ENCODE data around the gene CPA5. TPM values are rescaled to one million over a fixed set of nuclear protein-coding genes. Genes with fewer than 3 reads are reported as not detected.

The CPA5 gene
- total and polyA plus RNA-seq, 2 experiments from 2014 or later = not detected

DNA sequence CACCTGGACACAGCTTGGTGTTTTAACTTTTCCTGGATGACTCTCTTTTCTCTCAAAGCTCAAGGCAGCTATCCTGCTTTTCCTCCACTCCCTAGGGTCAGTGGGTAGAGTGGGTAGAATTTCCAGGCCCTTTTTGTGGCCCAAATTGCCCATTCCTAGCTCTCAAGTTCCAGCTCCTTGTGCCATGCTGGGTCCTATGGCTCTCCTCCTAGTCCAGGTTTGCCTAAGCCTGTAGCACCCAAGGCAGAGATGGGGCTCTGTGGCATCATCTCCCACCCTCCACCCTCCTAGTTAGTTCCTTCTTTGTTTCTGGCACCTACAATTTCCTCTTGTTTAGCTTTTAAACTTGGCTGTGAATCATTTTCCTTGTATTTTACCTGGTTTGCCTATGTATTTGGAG is 42.0 kb upstream of the CPA5 start:
- Histone ChIP-seq H4K20me1 (replicated peaks; ENCODE audit: insufficient read depth) (no peaks in the 10 kb centered on the region), H2AFZ (no peak overlapping the region), H3K27me3 (ENCODE audit: insufficient read depth) (no peaks in the 10 kb centered on the region), H3K4me2 (no peak overlapping the region), H3K79me2 (replicated peaks; ENCODE audit: insufficient read depth) (no peaks in the 10 kb centered on the region), H3K4me1 (ENCODE audit: insufficient read depth) (no peaks in the 10 kb centered on the region), H3K36me3 (ENCODE audit: insufficient read depth) (no peaks in the 10 kb centered on the region), H3K4me3 (no peak overlapping the region), H3F3A (replicated peaks; ENCODE audit: low read depth) (no peaks in the 10 kb centered on the region), H3K9me2 (ENCODE audit: insufficient read depth) (no peaks in the 10 kb centered on the region), H3K27ac (ENCODE audit: low read depth) (no peak overlapping the region)
- H3K27me3 Mint-ChIP-seq (ENCODE audit: insufficient read depth, low read depth, poor library complexity) = peaks cover 12% of the 10 kb centered on the region
- H3K4me3 Mint-ChIP-seq = no peak overlapping the region
- H3K27ac Mint-ChIP-seq = no peak overlapping the region
- no peaks in the 10 kb centered on the region for H3K36me3 Mint-ChIP-seq (ENCODE audit: low read depth)
- TF ChIP-seq CREB1 (CRISPR knock-in tag; IDR thresholded peaks at IDR 0.05; ENCODE audit: low read depth) = no peak
- TF ChIP-seq, protein P1, sequence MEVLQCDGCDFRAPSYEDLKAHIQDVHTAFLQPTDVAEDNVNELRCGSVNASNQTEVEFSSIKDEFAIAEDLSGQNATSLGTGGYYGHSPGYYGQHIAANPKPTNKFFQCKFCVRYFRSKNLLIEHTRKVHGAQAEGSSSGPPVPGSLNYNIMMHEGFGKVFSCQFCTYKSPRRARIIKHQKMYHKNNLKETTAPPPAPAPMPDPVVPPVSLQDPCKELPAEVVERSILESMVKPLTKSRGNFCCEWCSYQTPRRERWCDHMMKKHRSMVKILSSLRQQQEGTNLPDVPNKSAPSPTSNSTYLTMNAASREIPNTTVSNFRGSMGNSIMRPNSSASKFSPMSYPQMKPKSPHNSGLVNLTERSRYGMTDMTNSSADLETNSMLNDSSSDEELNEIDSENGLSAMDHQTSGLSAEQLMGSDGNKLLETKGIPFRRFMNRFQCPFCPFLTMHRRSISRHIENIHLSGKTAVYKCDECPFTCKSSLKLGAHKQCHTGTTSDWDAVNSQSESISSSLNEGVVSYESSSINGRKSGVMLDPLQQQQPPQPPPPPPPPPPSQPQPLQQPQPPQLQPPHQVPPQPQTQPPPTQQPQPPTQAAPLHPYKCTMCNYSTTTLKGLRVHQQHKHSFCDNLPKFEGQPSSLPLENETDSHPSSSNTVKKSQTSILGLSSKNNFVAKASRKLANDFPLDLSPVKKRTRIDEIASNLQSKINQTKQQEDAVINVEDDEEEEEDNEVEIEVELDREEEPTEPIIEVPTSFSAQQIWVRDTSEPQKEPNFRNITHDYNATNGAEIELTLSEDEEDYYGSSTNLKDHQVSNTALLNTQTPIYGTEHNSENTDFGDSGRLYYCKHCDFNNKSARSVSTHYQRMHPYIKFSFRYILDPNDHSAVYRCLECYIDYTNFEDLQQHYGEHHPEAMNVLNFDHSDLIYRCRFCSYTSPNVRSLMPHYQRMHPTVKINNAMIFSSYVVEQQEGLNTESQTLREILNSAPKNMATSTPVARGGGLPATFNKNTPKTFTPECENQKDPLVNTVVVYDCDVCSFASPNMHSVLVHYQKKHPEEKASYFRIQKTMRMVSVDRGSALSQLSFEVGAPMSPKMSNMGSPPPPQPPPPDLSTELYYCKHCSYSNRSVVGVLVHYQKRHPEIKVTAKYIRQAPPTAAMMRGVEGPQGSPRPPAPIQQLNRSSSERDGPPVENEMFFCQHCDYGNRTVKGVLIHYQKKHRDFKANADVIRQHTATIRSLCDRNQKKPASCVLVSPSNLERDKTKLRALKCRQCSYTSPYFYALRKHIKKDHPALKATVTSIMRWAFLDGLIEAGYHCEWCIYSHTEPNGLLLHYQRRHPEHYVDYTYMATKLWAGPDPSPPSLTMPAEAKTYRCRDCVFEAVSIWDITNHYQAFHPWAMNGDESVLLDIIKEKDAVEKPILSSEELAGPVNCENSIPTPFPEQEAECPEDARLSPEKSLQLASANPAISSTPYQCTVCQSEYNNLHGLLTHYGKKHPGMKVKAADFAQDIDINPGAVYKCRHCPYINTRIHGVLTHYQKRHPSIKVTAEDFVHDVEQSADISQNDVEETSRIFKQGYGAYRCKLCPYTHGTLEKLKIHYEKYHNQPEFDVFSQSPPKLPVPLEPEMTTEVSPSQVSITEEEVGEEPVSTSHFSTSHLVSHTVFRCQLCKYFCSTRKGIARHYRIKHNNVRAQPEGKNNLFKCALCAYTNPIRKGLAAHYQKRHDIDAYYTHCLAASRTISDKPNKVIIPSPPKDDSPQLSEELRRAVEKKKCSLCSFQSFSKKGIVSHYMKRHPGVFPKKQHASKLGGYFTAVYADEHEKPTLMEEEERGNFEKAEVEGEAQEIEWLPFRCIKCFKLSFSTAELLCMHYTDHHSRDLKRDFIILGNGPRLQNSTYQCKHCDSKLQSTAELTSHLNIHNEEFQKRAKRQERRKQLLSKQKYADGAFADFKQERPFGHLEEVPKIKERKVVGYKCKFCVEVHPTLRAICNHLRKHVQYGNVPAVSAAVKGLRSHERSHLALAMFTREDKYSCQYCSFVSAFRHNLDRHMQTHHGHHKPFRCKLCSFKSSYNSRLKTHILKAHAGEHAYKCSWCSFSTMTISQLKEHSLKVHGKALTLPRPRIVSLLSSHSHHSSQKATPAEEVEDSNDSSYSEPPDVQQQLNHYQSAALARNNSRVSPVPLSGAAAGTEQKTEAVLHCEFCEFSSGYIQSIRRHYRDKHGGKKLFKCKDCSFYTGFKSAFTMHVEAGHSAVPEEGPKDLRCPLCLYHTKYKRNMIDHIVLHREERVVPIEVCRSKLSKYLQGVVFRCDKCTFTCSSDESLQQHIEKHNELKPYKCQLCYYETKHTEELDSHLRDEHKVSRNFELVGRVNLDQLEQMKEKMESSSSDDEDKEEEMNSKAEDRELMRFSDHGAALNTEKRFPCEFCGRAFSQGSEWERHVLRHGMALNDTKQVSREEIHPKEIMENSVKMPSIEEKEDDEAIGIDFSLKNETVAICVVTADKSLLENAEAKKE (CRISPR knock-in tag; IDR thresholded peaks at IDR 0.05) = no peak
- TF ChIP-seq, protein P2, sequence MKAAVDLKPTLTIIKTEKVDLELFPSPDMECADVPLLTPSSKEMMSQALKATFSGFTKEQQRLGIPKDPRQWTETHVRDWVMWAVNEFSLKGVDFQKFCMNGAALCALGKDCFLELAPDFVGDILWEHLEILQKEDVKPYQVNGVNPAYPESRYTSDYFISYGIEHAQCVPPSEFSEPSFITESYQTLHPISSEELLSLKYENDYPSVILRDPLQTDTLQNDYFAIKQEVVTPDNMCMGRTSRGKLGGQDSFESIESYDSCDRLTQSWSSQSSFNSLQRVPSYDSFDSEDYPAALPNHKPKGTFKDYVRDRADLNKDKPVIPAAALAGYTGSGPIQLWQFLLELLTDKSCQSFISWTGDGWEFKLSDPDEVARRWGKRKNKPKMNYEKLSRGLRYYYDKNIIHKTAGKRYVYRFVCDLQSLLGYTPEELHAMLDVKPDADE (IDR thresholded peaks at IDR 0.05) = no peak
- TF ChIP-seq ZNF331 (CRISPR knock-in tag; IDR thresholded peaks at IDR 0.05; ENCODE audit: low read depth) = no peak
- TF ChIP-seq JUNB (IDR thresholded peaks at IDR 0.05; ENCODE audit: unreplicated experiment) = no peak
- no peak for TF ChIP-seq EZH2 (IDR thresholded peaks at IDR 0.05; ENCODE audit: low read depth, unreplicated experiment)
- TF ChIP-seq EZH2phosphoT487 (IDR thresholded peaks at IDR 0.05; ENCODE audit: unreplicated experiment) = no peak
- no peak for TF ChIP-seq NANOG (IDR thresholded peaks at IDR 0.05; ENCODE audit: borderline replicate concordance)
- TF ChIP-seq STAT1 (IDR thresholded peaks at IDR 0.05; ENCODE audit: unreplicated experiment) = no peak
- no peak for TF ChIP-seq ZNF114 (CRISPR knock-in tag; IDR thresholded peaks at IDR 0.05)
- TF ChIP-seq, protein P3, sequence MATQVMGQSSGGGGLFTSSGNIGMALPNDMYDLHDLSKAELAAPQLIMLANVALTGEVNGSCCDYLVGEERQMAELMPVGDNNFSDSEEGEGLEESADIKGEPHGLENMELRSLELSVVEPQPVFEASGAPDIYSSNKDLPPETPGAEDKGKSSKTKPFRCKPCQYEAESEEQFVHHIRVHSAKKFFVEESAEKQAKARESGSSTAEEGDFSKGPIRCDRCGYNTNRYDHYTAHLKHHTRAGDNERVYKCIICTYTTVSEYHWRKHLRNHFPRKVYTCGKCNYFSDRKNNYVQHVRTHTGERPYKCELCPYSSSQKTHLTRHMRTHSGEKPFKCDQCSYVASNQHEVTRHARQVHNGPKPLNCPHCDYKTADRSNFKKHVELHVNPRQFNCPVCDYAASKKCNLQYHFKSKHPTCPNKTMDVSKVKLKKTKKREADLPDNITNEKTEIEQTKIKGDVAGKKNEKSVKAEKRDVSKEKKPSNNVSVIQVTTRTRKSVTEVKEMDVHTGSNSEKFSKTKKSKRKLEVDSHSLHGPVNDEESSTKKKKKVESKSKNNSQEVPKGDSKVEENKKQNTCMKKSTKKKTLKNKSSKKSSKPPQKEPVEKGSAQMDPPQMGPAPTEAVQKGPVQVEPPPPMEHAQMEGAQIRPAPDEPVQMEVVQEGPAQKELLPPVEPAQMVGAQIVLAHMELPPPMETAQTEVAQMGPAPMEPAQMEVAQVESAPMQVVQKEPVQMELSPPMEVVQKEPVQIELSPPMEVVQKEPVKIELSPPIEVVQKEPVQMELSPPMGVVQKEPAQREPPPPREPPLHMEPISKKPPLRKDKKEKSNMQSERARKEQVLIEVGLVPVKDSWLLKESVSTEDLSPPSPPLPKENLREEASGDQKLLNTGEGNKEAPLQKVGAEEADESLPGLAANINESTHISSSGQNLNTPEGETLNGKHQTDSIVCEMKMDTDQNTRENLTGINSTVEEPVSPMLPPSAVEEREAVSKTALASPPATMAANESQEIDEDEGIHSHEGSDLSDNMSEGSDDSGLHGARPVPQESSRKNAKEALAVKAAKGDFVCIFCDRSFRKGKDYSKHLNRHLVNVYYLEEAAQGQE (IDR thresholded peaks at IDR 0.05; ENCODE audit: unreplicated experiment) = no peak
- TF ChIP-seq, protein P4, sequence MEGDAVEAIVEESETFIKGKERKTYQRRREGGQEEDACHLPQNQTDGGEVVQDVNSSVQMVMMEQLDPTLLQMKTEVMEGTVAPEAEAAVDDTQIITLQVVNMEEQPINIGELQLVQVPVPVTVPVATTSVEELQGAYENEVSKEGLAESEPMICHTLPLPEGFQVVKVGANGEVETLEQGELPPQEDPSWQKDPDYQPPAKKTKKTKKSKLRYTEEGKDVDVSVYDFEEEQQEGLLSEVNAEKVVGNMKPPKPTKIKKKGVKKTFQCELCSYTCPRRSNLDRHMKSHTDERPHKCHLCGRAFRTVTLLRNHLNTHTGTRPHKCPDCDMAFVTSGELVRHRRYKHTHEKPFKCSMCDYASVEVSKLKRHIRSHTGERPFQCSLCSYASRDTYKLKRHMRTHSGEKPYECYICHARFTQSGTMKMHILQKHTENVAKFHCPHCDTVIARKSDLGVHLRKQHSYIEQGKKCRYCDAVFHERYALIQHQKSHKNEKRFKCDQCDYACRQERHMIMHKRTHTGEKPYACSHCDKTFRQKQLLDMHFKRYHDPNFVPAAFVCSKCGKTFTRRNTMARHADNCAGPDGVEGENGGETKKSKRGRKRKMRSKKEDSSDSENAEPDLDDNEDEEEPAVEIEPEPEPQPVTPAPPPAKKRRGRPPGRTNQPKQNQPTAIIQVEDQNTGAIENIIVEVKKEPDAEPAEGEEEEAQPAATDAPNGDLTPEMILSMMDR (conservative IDR thresholded peaks at IDR 0.05; ENCODE audit: low read depth in 2 of 2) = no peak
- ATAC-seq (no peak), DNase-seq (ENCODE audit: low spot score) (no peak)
- H3K9me3 Mint-ChIP-seq = no peaks in the 10 kb centered on the region; the same call in 2 of the 3 replicates
- H3K4me1 Mint-ChIP-seq = no peaks in the 10 kb centered on the region

Data from GM23338 (cell line).